ENCODE results near the gene USF2. TPM values are rescaled to one million over a fixed set of nuclear protein-coding genes. Genes with fewer than 3 reads are reported as not detected.
"Not testable (repeated sequence)": the region's sequence is repeated elsewhere in the genome, so short reads cannot be mapped to it uniquely, and the experiment has no call there.

USF2 gene
- total RNA-seq: 100 to 1,000 TPM in 1 of 4 donors, 10 to 100 TPM in 3; 75.1 to 137 (median 93.0) TPM

GRCh38 chr19:35268536-35269437 lies at the start of gene USF2:
Gene USF2, plus strand, starts transcription at chr19:35268962. Its CDS starts 140 bp downstream, at chr19:35269102.
- WGBS, 2 donors (ENCODE audit: low coverage in 1 of 2): no CpG with 5 or more reads among the region's 126 CpGs
- no peaks in the 10 kb centered on the region for H3K9me3 ChIP-seq
- TF ChIP-seq POLR2AphosphoS5 (IDR thresholded peaks at IDR 0.05) (no peak), POLR2A (IDR thresholded peaks at IDR 0.05) (peak in 1 of 2 donors; percentile 15)
- H3K36me3 ChIP-seq: peaks cover 0 to 39% of the 10 kb centered on the region in 2 donors
- peaks cover 0 to 59% (median 35%) of the 10 kb centered on the region in 3 donors for H3K4me1 ChIP-seq
- H3K27ac ChIP-seq: peak within 1 kb of the TSS; percentile 84 to 96 (median 92)
- H3K27me3 ChIP-seq: no peaks in the 10 kb centered on the region
- peak; percentile 31 for ATAC-seq
- peak within 1 kb of the TSS; percentile 71 to 94 for H3K4me3 ChIP-seq

GRCh38 chr19:35219008-35219407 lies 49.8 kb upstream of the USF2 start:
- peaks cover 1% of the 10 kb centered on the region for H3K27me3 ChIP-seq
- 60 to 86% methylated on average over 1 of the region's 1 CpG for WGBS, 2 donors (ENCODE audit: low coverage in 1 of 2)
- ATAC-seq: no peak
- H3K4me3 ChIP-seq: no peak overlapping the region
- H3K9me3 ChIP-seq: peaks cover 0 to 25% (median 0%) of the 10 kb centered on the region in 3 donors
- no peak overlapping the region for H3K27ac ChIP-seq
- H3K36me3 ChIP-seq: no peaks in the 10 kb centered on the region
- TF ChIP-seq EP300 (IDR thresholded peaks at IDR 0.05) (no peak), CTCF (IDR thresholded peaks at IDR 0.05) (no peak), POLR2A (IDR thresholded peaks at IDR 0.05) (no peak), POLR2AphosphoS5 (IDR thresholded peaks at IDR 0.05) (no peak)
- peaks cover 0 to 8% (median 7%) of the 10 kb centered on the region in 3 donors for H3K4me1 ChIP-seq

GRCh38 chr19:35220315-35220921 lies 48.3 kb upstream of the USF2 start:
- no peak for TF ChIP-seq EP300 (IDR thresholded peaks at IDR 0.05)
- TF ChIP-seq CTCF (IDR thresholded peaks at IDR 0.05): no peak
- no peak for TF ChIP-seq POLR2A (IDR thresholded peaks at IDR 0.05)
- no peak for TF ChIP-seq POLR2AphosphoS5 (IDR thresholded peaks at IDR 0.05)
- no peak for ATAC-seq
- peaks cover 0 to 25% (median 0%) of the 10 kb centered on the region in 3 donors for H3K9me3 ChIP-seq
- no peak overlapping the region for H3K27ac ChIP-seq
- no peaks in the 10 kb centered on the region for H3K4me1 ChIP-seq
- peaks cover 15% of the 10 kb centered on the region for H3K27me3 ChIP-seq
- WGBS, 2 donors (ENCODE audit: low coverage in 1 of 2): 0 to 73% methylated on average over 2 of the region's 3 CpGs
- no peak overlapping the region for H3K4me3 ChIP-seq
- H3K36me3 ChIP-seq: no peaks in the 10 kb centered on the region

GRCh38 chr19:35220973-35221590 lies 47.7 kb upstream of the USF2 start:
- not testable (repeated sequence) for H3K36me3 ChIP-seq, ATAC-seq, H3K4me3 ChIP-seq, H3K4me1 ChIP-seq, H3K27ac ChIP-seq
- peaks cover 22% of the 10 kb centered on the region for H3K27me3 ChIP-seq
- peaks cover 0 to 25% (median 0%) of the 10 kb centered on the region in 3 donors for H3K9me3 ChIP-seq
- WGBS, 2 donors (ENCODE audit: low coverage in 1 of 2): 83 to 96% methylated on average over 3 to 4 of the region's 4 CpGs

GRCh38 chr19:35222373-35223015 lies 46.3 kb upstream of the USF2 start:
- Histone ChIP-seq H3K36me3 (no peaks in the 10 kb centered on the region), H3K4me1 (no peaks in the 10 kb centered on the region), H3K27ac (no peak overlapping the region), H3K9me3 (peaks cover 0 to 19% (median 0%) of the 10 kb centered on the region in 3 donors), H3K27me3 (peaks cover 32% of the 10 kb centered on the region), H3K4me3 (no peak overlapping the region)
- no peak for ATAC-seq
- 78 to 84% methylated on average over 3 to 7 of the region's 7 CpGs for WGBS, 2 donors (ENCODE audit: low coverage in 1 of 2)
- no peak for TF ChIP-seq EP300 (IDR thresholded peaks at IDR 0.05)
- no peak for TF ChIP-seq CTCF (IDR thresholded peaks at IDR 0.05)
- no peak for TF ChIP-seq POLR2A (IDR thresholded peaks at IDR 0.05)
- TF ChIP-seq POLR2AphosphoS5 (IDR thresholded peaks at IDR 0.05): no peak

All from gastroesophageal sphincter (tissue), 4 donors.